HG02973 (cell line): ENCODE measurements around the gene CA5A.

Experiments
- ATAC-seq: cut with Tn5 transposase; IDR thresholded peaks from one replicate; pipeline ENCODE4 v1.9.1; 2021; ENCODE audit warnings: moderate library complexity; ENCODE audit not compliant: unreplicated experiment

CA5A gene

GRCh38 chr16:87964049-87964659 lies 27.8 kb upstream of the CA5A start:
- ATAC-seq: no peak

- no peak for ATAC-seq
Measured at GRCh38 chr16:87963400-87963799, 27.1 kb upstream of the CA5A start.

GRCh38 chr16:87961623-87962022 lies 25.3 kb upstream of the CA5A start:
- ATAC-seq: no peak

GRCh38 chr16:87960852-87961251 lies 24.5 kb upstream of the CA5A start:
- no peak for ATAC-seq

- ATAC-seq: no peak
Measured at GRCh38 chr16:87960296-87960695, 24.0 kb upstream of the CA5A start.

GRCh38 chr16:87959391-87959990 lies 23.2 kb upstream of the CA5A start:
- no peak for ATAC-seq

- ATAC-seq: no peak
Measured at GRCh38 chr16:87958632-87959031, 22.3 kb upstream of the CA5A start.

- ATAC-seq: no peak
Measured at GRCh38 chr16:87957296-87958094, 21.2 kb upstream of the CA5A start.

GRCh38 chr16:87956365-87957231 lies 20.3 kb upstream of the CA5A start:
- no peak for ATAC-seq

GRCh38 chr16:87956098-87956364 lies 19.7 kb upstream of the CA5A start:
- no peak for ATAC-seq

- no peak for ATAC-seq
Measured at GRCh38 chr16:87955302-87956097, 19.2 kb upstream of the CA5A start.

- ATAC-seq: no peak
Measured at GRCh38 chr16:87954826-87955225, 18.5 kb upstream of the CA5A start.

- ATAC-seq: no peak
Measured at GRCh38 chr16:87954361-87954760, 18.0 kb upstream of the CA5A start.

GRCh38 chr16:87953308-87954215 lies 17.2 kb upstream of the CA5A start:
- ATAC-seq: no peak

- no peak for ATAC-seq
Measured at GRCh38 chr16:87952751-87953150, 16.4 kb upstream of the CA5A start.

GRCh38 chr16:87951552-87952538 lies 15.5 kb upstream of the CA5A start:
- ATAC-seq: peak; percentile 3

GRCh38 chr16:87950765-87951551 lies 14.6 kb upstream of the CA5A start, which contains the start of gene BANP:
TSS of gene BANP (plus strand) at chr16:87951434. CDS start at chr16:87975116, 23,682 bp downstream.
- ATAC-seq: peak; percentile 78
